Transverse colon (tissue), 4 donors: Measurements from ENCODE around the gene LCN12. TPM values are rescaled to one million over a fixed set of nuclear protein-coding genes. Genes with fewer than 3 reads are reported as not detected.

Experiments
- DNase-seq: peaks from one replicate; pipeline ENCODE4 v3.0.0-alpha.2; 2019
- H3K27ac ChIP-seq, 4 donors: fragments of 200-600 bp; sonication (generic); 2 replicates each; pipeline ENCODE4 v1.5.1; 2016 to 2018; ENCODE audit warnings: inconsistent platforms in 4 of 4
- H3K27me3 ChIP-seq: fragments of 200-600 bp; sonication (generic); 2 replicates; pipeline ENCODE4 v1.5.1; 2017; ENCODE audit warnings: inconsistent platforms
- H3K36me3 ChIP-seq, 4 donors: fragments of 200-600 bp; sonication (generic); 2 replicates each; pipeline ENCODE4 v1.5.1; 2017 to 2019; ENCODE audit warnings: inconsistent platforms in 4 of 4
- H3K4me1 ChIP-seq, 4 donors: fragments of 200-600 bp; sonication (generic); 2 replicates each; pipeline ENCODE4 v1.5.1; 2017 to 2020; ENCODE audit warnings: inconsistent platforms in 4 of 4
- H3K4me3 ChIP-seq, 4 donors: fragments of 200-600 bp; sonication (generic); 1 replicate in 1 of 4; 2 replicates in 3 of 4; pipeline versions ENCODE4 v1.5.1 to v1.6.1; 2017 to 2019; ENCODE audit warnings: inconsistent platforms in 4 of 4
- H3K9me3 ChIP-seq, 2 donors: fragments of 200-600 bp; sonication (generic); 2 replicates each; pipeline ENCODE4 v1.5.1; 2017 to 2019; ENCODE audit warnings: inconsistent platforms in 2 of 2
- EP300 ChIP-seq: sonication (generic); formaldehyde crosslinking; IDR thresholded peaks from one replicate; pipeline ENCODE4 v1.6.1; 2017; ENCODE audit warnings: antibody characterized with exemption, low read depth
- POLR2A ChIP-seq: fragments of 450-650 bp; IDR thresholded peaks from one replicate; pipeline ENCODE4 v1.6.1; 2016; ENCODE audit warnings: antibody characterized with exemption, mild to moderate bottlenecking, moderate library complexity
- POLR2AphosphoS5 ChIP-seq, 3 donors: sonication (generic); formaldehyde crosslinking; IDR thresholded peaks; one replicate each; pipeline ENCODE4 v1.6.1; 2016; ENCODE audit warnings: antibody characterized with exemption in 3 of 3
- WGBS, 2 donors: methylation state at CpG; one replicate each; pipeline ENCODE4 v1.1.5; 2018; ENCODE audit warnings: low coverage in 1 of 2; 5-methylcytosine and 5-hydroxymethylcytosine counted together
- in situ Hi-C, 4 donors: fragments of 200-750 bp; cut with MboI; loops; one replicate each; pipeline versions ENCODE4 v1.15.0 to v1.15.1; 2017; ENCODE audit warnings: low sequenced_read_pairs in 3 of 4, low pct_ligation_motif_present in 1 of 4, low pct_unique_long_range_greater_than_20kb in 1 of 4
- intact Hi-C: fragments of 100-400 bp; cut with DNase I; formaldehyde crosslinking; loops from one replicate; pipeline ENCODE4 v1.15.1; 2023; ENCODE audit warnings: low total_unique reads
- total RNA-seq, 4 donors: library from RNA; depleted of rRNA; stranded (reverse); fragments of >200 nt; gene quantifications; one replicate each; pipeline ENCODE4 v1.1.0, GENCODE V29; 2016
- TF ChIP-seq, protein P1 (sequence below), 5 experiments: fragments of 200-600 bp in 3 of 5; fragments of 450-650 bp in 2 of 5; sonication (generic) in 3 of 5; IDR thresholded peaks; 1 replicate in 2 of 5; 2 replicates in 3 of 5; pipeline ENCODE4 v1.5.1; 2016 to 2017; ENCODE audit warnings: antibody characterized with exemption in 5 of 5, inconsistent platforms in 3 of 5, mild to moderate bottlenecking in 2 of 5, moderate library complexity in 1 of 5

Gene LCN12
- total RNA-seq, 4 donors from 2014 or later = 1.2 to 52.7 (median 5.5) TPM

DNA sequence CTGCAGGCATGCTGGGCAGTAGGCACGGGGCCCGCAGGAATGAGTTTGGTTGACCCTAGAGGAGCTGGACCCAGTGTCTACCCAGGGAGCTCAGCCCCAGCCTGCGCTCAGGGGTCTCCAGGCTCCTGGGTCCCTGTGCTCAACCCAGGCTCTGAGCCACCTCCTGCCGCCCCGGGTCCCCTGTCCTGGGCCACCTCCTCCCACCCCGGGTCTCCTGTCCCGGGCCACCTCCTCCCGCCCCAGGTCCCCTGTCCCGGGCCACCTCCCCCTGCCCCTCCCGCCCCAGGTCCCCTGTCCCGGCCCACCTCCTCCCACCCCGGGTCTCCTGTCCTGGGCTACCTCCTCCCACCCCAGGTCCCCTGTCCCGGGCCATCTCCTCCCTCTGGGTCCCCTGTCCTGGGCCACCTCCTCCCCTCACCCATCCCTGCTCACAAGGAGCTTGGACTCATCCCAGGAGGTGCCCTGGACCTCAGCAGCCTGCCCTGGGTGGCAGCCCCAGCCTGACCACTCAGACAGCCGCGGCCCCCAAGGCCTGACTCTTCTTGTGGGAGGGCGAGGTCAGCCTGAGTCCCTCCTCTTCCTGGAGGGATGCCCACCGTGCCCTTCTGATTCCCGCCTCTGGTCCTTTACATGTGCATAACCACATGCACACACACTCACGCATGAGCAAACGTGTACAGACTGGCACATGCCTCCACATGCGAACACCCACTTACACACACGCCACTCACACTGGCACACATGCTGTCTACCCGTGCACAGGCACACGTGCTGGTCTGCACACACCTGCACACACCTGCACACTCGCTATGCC is 2.4 kb downstream of the LCN12 start:
- WGBS, 2 donors = 87 to 90% methylated on average over 6 to 25 of the region's 25 CpGs
- Histone ChIP-seq H3K4me3 (no peak overlapping the region), H3K9me3 (no peaks in the 10 kb centered on the region), H3K27me3 (no peaks in the 10 kb centered on the region), H3K36me3 (no peaks in the 10 kb centered on the region), H3K27ac (no peak overlapping the region), H3K4me1 (peaks cover 3 to 12% (median 10%) of the 10 kb centered on the region in 4 donors)
- intact Hi-C loops = no loop called here
- DNase-seq = no peak
- TF ChIP-seq, protein P1, sequence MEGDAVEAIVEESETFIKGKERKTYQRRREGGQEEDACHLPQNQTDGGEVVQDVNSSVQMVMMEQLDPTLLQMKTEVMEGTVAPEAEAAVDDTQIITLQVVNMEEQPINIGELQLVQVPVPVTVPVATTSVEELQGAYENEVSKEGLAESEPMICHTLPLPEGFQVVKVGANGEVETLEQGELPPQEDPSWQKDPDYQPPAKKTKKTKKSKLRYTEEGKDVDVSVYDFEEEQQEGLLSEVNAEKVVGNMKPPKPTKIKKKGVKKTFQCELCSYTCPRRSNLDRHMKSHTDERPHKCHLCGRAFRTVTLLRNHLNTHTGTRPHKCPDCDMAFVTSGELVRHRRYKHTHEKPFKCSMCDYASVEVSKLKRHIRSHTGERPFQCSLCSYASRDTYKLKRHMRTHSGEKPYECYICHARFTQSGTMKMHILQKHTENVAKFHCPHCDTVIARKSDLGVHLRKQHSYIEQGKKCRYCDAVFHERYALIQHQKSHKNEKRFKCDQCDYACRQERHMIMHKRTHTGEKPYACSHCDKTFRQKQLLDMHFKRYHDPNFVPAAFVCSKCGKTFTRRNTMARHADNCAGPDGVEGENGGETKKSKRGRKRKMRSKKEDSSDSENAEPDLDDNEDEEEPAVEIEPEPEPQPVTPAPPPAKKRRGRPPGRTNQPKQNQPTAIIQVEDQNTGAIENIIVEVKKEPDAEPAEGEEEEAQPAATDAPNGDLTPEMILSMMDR (IDR thresholded peaks at IDR 0.05) = no peak
- TF ChIP-seq POLR2AphosphoS5 (IDR thresholded peaks at IDR 0.05) (no peak), EP300 (no peak), POLR2A (no peak)
- in situ Hi-C loops = no loop called here

DNA sequence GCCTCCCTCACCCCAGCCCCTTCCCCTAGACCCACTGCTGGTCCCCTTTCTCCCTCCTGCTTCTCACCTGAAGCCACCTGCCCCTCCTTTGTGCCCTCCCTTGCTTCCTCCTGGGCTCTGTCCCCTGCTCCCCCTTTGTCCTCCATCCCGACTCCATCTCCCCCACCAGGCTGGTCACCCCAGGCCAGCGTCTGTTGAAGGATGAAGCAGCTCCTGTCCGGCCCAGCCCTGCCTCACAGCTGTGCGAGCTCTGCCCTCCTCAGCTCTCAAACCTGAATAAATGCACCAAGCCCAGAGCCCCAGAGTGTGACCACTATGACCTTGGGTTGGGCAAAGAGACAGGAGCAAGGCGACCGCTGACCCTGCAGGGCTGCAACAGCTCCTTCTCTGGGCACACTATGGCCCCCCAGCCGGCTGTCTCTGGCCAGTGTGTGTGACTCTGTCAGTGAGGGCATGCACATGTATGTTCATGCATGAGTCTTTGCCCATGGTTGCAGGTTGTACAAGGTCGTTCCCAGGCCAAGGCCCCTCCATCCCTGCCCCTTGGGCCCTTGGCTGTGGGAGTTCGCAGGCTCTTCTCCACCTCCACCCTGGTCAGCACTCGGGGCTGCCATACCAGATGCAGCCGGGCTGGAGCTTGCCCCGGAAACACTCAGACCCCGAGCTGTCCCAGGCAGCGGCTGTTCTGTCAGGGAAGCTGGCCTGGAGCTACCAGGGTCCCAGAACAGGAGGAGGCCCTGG is 3.3 kb downstream of the LCN12 start:
- Histone ChIP-seq H3K4me1 (peaks cover under 1 to 9% (median 6%) of the 10 kb centered on the region in 4 donors), H3K27me3 (no peaks in the 10 kb centered on the region), H3K27ac (no peak overlapping the region), H3K9me3 (no peaks in the 10 kb centered on the region), H3K4me3 (no peak overlapping the region), H3K36me3 (no peaks in the 10 kb centered on the region)
- intact Hi-C loops = no loop called here
- TF ChIP-seq POLR2A = no peak
- TF ChIP-seq EP300 = no peak
- TF ChIP-seq, protein P1 (IDR thresholded peaks at IDR 0.05) = no peak
- TF ChIP-seq POLR2AphosphoS5 (IDR thresholded peaks at IDR 0.05) = no peak
- WGBS, 2 donors = 94 to 95% methylated on average over 4 to 9 of the region's 14 CpGs
- in situ Hi-C loops = no loop called here
- no peak for DNase-seq

DNA sequence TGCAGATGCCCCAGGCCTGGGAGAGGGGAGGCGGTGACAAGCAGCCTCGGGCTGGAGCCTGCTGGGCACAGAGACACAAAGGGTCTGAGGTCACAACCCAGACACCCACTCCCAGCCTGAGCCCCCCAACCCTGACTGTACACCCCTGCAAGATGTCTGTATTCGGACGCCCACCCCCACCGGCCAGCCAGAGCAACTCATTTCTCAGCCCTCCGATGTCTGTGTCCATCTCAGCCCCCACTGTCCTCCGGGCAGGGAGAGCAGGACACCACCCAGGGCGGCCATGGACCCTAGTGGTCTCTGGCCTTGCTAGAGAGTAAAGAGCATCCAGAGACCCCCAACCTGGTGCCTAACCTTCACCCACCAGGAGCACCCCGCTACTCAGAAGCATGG is 3.9 kb downstream of the LCN12 start:
- Histone ChIP-seq H3K4me1 (peaks cover 0 to 3% (median under 1%) of the 10 kb centered on the region in 4 donors), H3K9me3 (no peaks in the 10 kb centered on the region), H3K27ac (no peak overlapping the region), H3K27me3 (no peaks in the 10 kb centered on the region), H3K4me3 (no peak overlapping the region), H3K36me3 (no peaks in the 10 kb centered on the region)
- TF ChIP-seq POLR2AphosphoS5 (IDR thresholded peaks at IDR 0.05) (no peak), POLR2A (no peak), EP300 (no peak)
- TF ChIP-seq, protein P1 (IDR thresholded peaks at IDR 0.05) = no peak
- 94% methylated on average over 7 of the region's 9 CpGs; no CpG with 5 or more reads in 1 of the 2 donors for WGBS, 2 donors
- in situ Hi-C loops = no loop called here
- intact Hi-C loops = no loop called here
- no peak for DNase-seq

DNA sequence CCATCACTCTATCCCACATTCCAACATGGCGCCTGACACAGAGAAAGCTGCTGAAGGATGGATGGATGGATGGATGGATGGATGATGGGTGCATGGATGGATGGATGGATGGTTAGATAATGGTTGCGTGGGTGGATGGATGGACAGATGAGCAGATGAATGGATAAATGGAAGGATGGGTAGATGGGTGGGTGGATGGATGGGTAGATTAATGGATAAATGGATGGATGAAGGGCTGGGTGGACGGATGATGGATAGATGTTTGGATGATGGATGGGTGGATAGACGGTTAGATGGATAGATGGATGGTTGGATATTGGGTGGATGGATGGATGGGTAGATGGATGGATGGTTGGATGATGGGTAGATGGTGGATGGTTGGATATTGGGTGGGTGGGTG is 4.5 kb downstream of the LCN12 start:
- H3K36me3 ChIP-seq = no peaks in the 10 kb centered on the region
- H3K27me3 ChIP-seq = no peaks in the 10 kb centered on the region
- TF ChIP-seq EP300 (no peak), POLR2A (no peak), POLR2AphosphoS5 (IDR thresholded peaks at IDR 0.05) (no peak)
- TF ChIP-seq, protein P1 (IDR thresholded peaks at IDR 0.05) = no peak
- in situ Hi-C loops (no loop called here), intact Hi-C loops (no loop called here)
- no peak for DNase-seq
- H3K4me1 ChIP-seq = no peaks in the 10 kb centered on the region
- no peak overlapping the region for H3K4me3 ChIP-seq
- WGBS, 2 donors = 94 to 100% methylated on average over 2 to 4 of the region's 4 CpGs
- H3K27ac ChIP-seq = no peak overlapping the region
- H3K9me3 ChIP-seq = no peaks in the 10 kb centered on the region
